NOMO-1 treated with dmso at 0.1 percent for 144 hours (cell line): ENCODE results near the gene FXYD4.
"Not testable (repeated sequence)": the region's sequence is repeated elsewhere in the genome, so short reads cannot be mapped to it uniquely, and the experiment has no call there.

Experiments
- DNase-seq: peaks from one replicate; lab custom pipeline; 2025; ENCODE audit not compliant: unreplicated experiment; lab: John Stamatoyannopoulos, UW

The FXYD4 gene

GRCh38 chr10:43374194-43374593 is 2.8 kb downstream of the FXYD4 start:
- DNase-seq, result no peak

- no peak for DNase-seq
These were observed 4.1 kb downstream of the FXYD4 start for GRCh38 chr10:43375401-43376020.

- DNase-seq, result no peak
These were observed 4.7 kb downstream of the FXYD4 start for GRCh38 chr10:43376046-43376635.

- no peak for DNase-seq
These were observed 5.5 kb downstream of the FXYD4 start for GRCh38 chr10:43376828-43377423.

- no peak for DNase-seq
These were observed 6.0 kb downstream of the FXYD4 start for GRCh38 chr10:43377424-43377883.

GRCh38 chr10:43380610-43381222 is 9.3 kb downstream of the FXYD4 start:
- no peak for DNase-seq

GRCh38 chr10:43383204-43383971 is 12.0 kb downstream of the FXYD4 start:
- no peak for DNase-seq

GRCh38 chr10:43384252-43385221 is 13.1 kb downstream of the FXYD4 start:
- no peak for DNase-seq

- DNase-seq, result no peak
These were observed 14.1 kb downstream of the FXYD4 start for GRCh38 chr10:43385412-43386004.

GRCh38 chr10:43386549-43386948 is 15.1 kb downstream of the FXYD4 start:
- DNase-seq, result no peak

- DNase-seq, result no peak
These were observed 15.7 kb downstream of the FXYD4 start for GRCh38 chr10:43386981-43387677.

GRCh38 chr10:43387678-43388032 is 16.2 kb downstream of the FXYD4 start:
- no peak for DNase-seq

GRCh38 chr10:43389867-43390266 is 18.4 kb downstream of the FXYD4 start:
- DNase-seq, result no peak

- no peak for DNase-seq
These were observed 18.9 kb downstream of the FXYD4 start for GRCh38 chr10:43390333-43390732.

GRCh38 chr10:43390759-43391158 is 19.3 kb downstream of the FXYD4 start:
- DNase-seq, result no peak

- no peak for DNase-seq
These were observed 20.1 kb downstream of the FXYD4 start for GRCh38 chr10:43391496-43391895.

- DNase-seq, result no peak
These were observed 21.3 kb downstream of the FXYD4 start for GRCh38 chr10:43392748-43393147.

- DNase-seq, result not testable (repeated sequence)
These were observed 21.8 kb downstream of the FXYD4 start for GRCh38 chr10:43393186-43393585.

GRCh38 chr10:43393606-43394360 is 22.3 kb downstream of the FXYD4 start:
- DNase-seq, result no peak
